Measurements from ENCODE around the gene CACNA2D3.

DNA sequence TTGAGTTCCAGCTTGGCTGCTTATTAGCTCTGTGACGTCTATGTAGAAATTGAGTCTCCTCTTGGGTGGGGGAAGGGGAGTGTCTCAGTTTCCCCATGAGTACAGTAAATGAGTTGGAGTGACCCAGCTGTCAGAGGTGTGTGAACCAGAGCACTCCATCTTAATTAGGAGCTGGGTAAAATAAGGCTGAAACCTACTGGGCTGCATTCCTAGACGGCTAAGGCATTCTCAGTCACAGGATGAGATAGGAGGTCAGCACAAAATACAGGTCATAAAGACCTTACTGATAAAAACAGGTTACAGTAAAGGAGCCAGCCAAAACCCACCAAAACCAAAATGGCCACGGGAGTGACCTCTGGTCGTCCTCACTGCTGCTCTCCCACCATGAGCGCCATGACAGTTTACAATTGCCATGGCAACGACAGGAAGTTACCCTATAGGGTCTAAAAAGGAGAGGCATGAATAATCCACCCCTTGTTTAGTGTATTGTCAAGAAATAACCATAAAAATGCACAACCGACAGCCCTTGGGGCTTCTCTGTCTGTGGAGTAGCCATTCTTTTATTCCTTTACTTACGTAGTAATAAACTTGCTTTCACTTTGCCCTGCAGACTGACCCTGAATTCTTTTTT is 222.4 kb downstream of the CACNA2D3 start:
- TF ChIP-seq POU2F2 (IDR thresholded peaks at IDR 0.05; ENCODE audit: low read depth, low read length), result no peak
- no peak for TF ChIP-seq POLR2A (IDR thresholded peaks at IDR 0.05; ENCODE audit: low read depth, low read length)
- no peak for TF ChIP-seq TAF1 (IDR thresholded peaks at IDR 0.05; ENCODE audit: low read depth, low read length)
- no peak for TF ChIP-seq POLR2AphosphoS5 (IDR thresholded peaks at IDR 0.05; ENCODE audit: low read depth, low read length)
- TF ChIP-seq PAX5 (IDR thresholded peaks at IDR 0.05; ENCODE audit: insufficient read depth, low read length, severe bottlenecking), result no peak

Measured in GM12891 (cell line).